SK-N-SH (cell line): ENCODE results near the gene ERMARD.

Source experiments
- EZH2phosphoT487 ChIP-seq: fragments of 200-600 bp; sonication (generic); IDR thresholded peaks from 2 replicates; pipeline ENCODE4 v1.6.1; 2017; ENCODE audit warnings: low read depth, mixed run types, mild to moderate bottlenecking, antibody characterized with exemption, moderate library complexity, borderline replicate concordance
- RCOR1 ChIP-seq: fragments of 150-350 bp; IDR thresholded peaks from 2 replicates; pipeline ENCODE4 v1.6.1; 2017; ENCODE audit warnings: antibody characterized with exemption, low read length
- SIN3A ChIP-seq: IDR thresholded peaks from 2 replicates; pipeline ENCODE4 v1.6.1; 2012; ENCODE audit warnings: low read depth, mild to moderate bottlenecking, low read length, moderate library complexity, borderline replicate concordance
- TEAD4 ChIP-seq: IDR thresholded peaks from 2 replicates; pipeline ENCODE4 v1.4.0; 2012; ENCODE audit warnings: mild to moderate bottlenecking, borderline replicate concordance; ENCODE audit not compliant: insufficient read depth

DNA sequence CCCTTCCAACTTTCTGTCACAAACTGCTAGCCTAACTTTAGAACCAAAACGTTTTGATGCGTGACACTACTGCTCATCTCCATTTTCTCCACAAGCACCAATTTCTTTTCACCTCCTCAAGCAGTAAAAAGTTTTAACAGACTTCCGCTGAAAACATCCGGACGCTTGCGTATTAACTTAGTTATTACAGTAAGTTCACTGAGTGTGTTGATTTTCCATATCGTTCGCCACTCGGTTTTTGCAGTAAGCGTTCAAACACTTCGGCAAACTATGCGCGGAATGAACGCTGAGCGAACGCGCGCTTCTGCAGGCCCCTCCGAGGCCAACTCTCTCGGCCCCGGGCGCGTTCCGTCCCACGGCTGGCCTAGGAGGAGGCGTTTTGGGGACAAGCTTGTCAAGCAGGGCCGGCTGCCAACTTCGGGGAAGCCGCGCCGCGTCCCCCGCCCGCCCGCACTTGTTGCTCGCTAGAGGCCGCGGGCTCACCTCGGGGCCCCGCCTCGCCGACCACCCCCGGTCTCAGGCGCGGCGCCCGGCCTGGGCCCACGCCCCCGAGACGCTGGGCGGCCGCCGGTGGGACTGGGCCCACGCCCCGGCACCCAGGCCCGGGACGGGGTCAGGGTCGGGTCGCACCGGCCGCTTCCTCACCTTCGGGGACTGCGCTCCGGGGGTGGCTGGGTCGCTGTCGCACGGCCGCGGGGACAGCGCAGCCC, 28.1 kb upstream of the ERMARD start:
- TF ChIP-seq TEAD4 (no peak), RCOR1 (no peak), SIN3A (no peak), EZH2phosphoT487 (no peak)
